Stomach smooth muscle (tissue), 2 donors: ENCODE results near the gene CD200.

Experiments
- H3K27ac ChIP-seq: one replicate; pipeline ENCODE4 v1.7.0; 2013; ENCODE audit warnings: mild to moderate bottlenecking, low read length, inconsistent platforms
- H3K27me3 ChIP-seq, 2 donors: one replicate each; pipeline ENCODE4 v1.7.0; 2013; ENCODE audit warnings: low read length in 2 of 2; ENCODE audit not compliant: insufficient read depth in 2 of 2, control insufficient read depth in 1 of 2
- H3K36me3 ChIP-seq, 2 donors: one replicate each; pipeline ENCODE4 v1.7.0; 2013; ENCODE audit warnings: low read length in 2 of 2; ENCODE audit not compliant: control insufficient read depth in 2 of 2, insufficient read depth in 2 of 2
- H3K4me1 ChIP-seq: one replicate; pipeline ENCODE4 v1.7.0; 2013; ENCODE audit warnings: low read length; ENCODE audit not compliant: control insufficient read depth, insufficient read depth
- H3K4me3 ChIP-seq, 2 donors: one replicate each; pipeline ENCODE4 v1.7.0; 2013; ENCODE audit warnings: low read length in 2 of 2
- H3K9ac ChIP-seq, 2 donors: one replicate each; pipeline ENCODE4 v1.7.0; 2013; ENCODE audit warnings: low read length in 2 of 2, mild to moderate bottlenecking in 1 of 2
- H3K9me3 ChIP-seq, 2 donors: one replicate each; pipeline ENCODE4 v1.7.0; 2013; ENCODE audit warnings: low read length in 2 of 2; ENCODE audit not compliant: control insufficient read depth in 2 of 2
- donor health status: healthy.
- donor health status: Pancreatic carcinoma.

Gene CD200

DNA sequence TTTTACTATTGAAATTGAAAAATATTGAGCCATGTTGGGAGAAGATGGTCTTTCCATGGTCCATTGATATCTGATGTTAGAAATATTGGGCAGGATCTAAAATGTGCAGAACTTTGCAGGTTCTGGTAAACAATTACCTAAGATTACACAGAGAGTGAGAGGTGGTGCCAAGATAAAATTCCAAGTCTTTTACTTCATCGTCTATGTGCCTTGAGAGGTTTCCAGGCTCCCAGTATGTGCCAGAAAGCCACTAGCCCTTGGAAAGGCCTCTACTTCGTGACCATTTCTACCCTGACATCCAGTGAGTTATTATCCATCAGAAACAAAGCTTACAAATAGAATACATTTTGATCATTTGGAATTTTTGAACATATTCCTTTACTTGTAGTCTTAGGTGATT, 27.6 kb downstream of the CD200 start:
- Histone ChIP-seq H3K4me1 (no peaks in the 10 kb centered on the region), H3K36me3 (no peaks in the 10 kb centered on the region), H3K9ac (no peak overlapping the region), H3K27ac (no peak overlapping the region), H3K9me3 (no peaks in the 10 kb centered on the region), H3K4me3 (no peak overlapping the region), H3K27me3 (no peaks in the 10 kb centered on the region)

DNA sequence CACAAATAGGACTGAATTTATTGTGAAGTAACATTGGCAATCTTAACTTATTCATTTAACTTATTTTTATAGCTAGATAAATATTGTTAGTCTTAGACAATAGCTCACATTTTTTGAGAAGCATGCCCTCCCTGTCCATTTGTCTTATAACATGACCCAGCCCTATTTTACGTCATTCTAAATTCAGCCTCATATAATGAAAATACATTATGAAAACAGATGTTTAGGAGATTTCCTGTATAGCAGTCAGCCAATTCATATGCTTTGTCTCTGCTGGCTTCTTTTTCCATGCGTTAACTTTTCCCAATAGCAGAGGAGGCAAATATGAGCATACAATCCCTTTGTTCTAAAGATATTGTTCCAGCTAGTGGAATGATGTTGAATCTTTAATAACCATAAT, 29.3 kb downstream of the CD200 start:
- no peak overlapping the region for H3K9ac ChIP-seq
- no peaks in the 10 kb centered on the region for H3K4me1 ChIP-seq
- no peaks in the 10 kb centered on the region for H3K27me3 ChIP-seq
- H3K36me3 ChIP-seq = no peaks in the 10 kb centered on the region
- no peak overlapping the region for H3K4me3 ChIP-seq
- no peak overlapping the region for H3K27ac ChIP-seq
- no peaks in the 10 kb centered on the region for H3K9me3 ChIP-seq

DNA sequence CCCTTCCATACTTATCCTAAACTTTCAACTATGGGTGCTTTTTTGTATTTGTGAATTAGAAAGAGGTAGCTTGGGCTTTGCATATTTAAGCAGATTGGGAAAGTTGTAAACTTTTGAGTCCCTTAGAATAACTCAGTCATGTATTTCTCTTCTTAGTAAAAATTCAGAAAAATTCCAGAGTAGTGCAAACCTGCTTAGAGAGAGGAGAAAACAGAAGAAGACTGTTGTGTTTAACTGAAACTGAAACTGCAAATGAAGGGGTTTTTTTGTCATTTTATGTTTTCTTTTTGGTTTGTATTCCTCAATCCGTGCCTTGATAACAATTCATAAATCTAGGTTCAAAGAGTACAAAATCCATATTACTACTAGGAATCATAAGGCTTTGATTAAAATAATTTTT, 31.3 kb downstream of the CD200 start:
- no peaks in the 10 kb centered on the region for H3K27me3 ChIP-seq
- no peaks in the 10 kb centered on the region for H3K36me3 ChIP-seq
- H3K4me1 ChIP-seq = no peaks in the 10 kb centered on the region
- no peak overlapping the region for H3K9ac ChIP-seq
- no peaks in the 10 kb centered on the region for H3K9me3 ChIP-seq
- no peak overlapping the region for H3K27ac ChIP-seq
- no peak overlapping the region for H3K4me3 ChIP-seq

DNA sequence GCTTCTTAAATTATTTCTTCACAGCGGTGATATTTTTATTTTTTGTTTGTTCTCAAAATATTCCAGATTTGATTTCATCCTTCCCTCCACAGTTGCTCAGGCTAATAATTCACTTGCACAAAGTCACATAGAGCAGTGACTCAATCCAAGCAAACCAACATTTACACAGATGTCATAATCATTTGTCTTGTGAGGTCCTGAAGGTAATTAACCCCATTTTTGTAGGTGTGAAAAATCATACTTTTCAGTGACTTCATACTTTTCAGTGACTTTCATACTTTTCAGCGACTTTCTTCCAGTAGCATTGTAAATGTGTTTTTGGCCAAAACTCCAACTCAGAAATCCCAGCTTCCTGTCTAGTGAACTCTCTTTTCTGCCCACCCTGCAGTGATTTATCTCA, 32.1 kb downstream of the CD200 start:
- Histone ChIP-seq H3K4me1 (no peaks in the 10 kb centered on the region), H3K4me3 (no peak overlapping the region), H3K27me3 (no peaks in the 10 kb centered on the region), H3K27ac (no peak overlapping the region), H3K9me3 (no peaks in the 10 kb centered on the region), H3K9ac (no peak overlapping the region), H3K36me3 (no peaks in the 10 kb centered on the region)

DNA sequence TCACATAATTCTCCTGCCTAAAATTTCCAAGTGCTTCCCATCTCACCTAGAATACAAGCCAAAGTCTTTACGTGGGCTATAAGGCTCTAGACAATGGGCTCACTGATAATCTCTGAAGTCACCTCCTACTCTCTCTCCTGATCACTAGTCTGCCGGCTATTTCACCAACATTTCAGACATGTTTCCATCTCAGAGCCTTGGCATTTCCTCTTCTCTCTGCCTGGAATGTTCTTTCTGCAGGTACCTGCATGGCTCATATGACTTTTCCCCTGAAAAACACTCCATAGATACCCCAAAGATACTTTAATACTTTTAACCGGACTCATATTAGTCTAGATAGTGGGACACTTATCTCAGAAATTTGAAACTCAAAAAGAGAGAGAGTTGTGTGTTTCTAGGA, 32.7 kb downstream of the CD200 start:
- Histone ChIP-seq H3K27me3 (no peaks in the 10 kb centered on the region), H3K4me1 (no peaks in the 10 kb centered on the region), H3K9me3 (no peaks in the 10 kb centered on the region), H3K9ac (no peak overlapping the region), H3K4me3 (no peak overlapping the region), H3K27ac (no peak overlapping the region), H3K36me3 (no peaks in the 10 kb centered on the region)

DNA sequence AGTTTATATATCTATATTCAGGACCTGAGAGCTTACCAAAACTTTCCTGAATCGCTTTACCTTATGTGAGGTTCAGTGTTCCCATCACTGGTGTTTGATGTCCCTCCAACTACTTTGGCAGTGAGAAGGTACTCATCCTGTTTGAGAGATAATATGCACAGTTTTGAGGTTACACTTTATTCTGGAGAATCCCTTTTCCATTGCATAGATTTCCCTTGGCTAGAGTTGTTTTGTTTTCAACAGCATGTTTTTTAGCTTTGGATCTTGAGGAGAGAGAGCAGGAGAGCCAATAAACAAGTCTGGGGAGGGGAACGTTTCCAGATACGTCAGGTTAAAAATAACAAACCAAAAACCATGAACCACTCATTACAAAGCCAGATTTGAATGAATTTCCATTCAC, 33.6 kb downstream of the CD200 start:
- no peaks in the 10 kb centered on the region for H3K9me3 ChIP-seq
- H3K4me1 ChIP-seq = no peaks in the 10 kb centered on the region
- H3K4me3 ChIP-seq = no peak overlapping the region
- no peaks in the 10 kb centered on the region for H3K36me3 ChIP-seq
- no peak overlapping the region for H3K9ac ChIP-seq
- H3K27ac ChIP-seq = no peak overlapping the region
- H3K27me3 ChIP-seq = no peaks in the 10 kb centered on the region

DNA sequence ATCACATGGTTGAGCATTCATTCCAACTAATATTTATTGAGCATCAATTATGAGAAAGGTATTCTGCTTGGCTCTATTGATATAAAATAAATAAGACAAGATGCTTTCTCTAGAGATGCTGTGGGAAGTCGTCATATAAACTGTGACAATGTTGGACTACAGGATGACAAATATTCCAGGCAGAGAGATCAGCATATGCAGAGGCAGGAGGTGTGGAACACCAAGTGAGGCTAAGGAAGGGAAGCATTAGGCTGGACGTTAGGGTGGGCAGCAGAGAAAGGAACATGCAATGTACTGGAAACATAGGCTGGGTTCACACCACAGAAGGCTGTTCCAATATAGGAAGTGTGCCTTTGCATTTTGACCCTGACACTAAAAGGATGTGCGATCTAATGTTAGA, 38.6 kb downstream of the CD200 start:
- no peak overlapping the region for H3K4me3 ChIP-seq
- no peak overlapping the region for H3K9ac ChIP-seq
- H3K27me3 ChIP-seq = no peaks in the 10 kb centered on the region
- H3K36me3 ChIP-seq = no peaks in the 10 kb centered on the region
- no peaks in the 10 kb centered on the region for H3K4me1 ChIP-seq
- no peaks in the 10 kb centered on the region for H3K9me3 ChIP-seq
- no peak overlapping the region for H3K27ac ChIP-seq

DNA sequence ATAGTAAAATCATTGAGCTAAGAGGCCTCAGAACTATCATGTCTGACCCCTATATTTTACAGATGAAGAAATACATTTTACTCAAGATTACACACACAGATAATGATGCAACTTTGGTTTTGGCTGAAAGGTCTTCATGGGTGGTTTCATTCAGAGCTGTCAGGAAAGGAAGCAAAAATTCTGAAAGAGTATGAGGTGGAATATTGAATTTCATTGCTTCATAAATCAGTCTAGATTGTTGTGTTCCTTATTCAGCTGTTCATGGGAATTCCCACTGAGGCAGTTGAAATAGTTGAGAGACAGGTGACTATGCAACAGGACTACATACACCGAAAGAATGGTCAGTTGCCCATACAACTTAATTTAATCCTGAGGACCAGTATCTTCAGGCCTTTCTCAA, 39.4 kb downstream of the CD200 start:
- H3K9me3 ChIP-seq = no peaks in the 10 kb centered on the region
- no peaks in the 10 kb centered on the region for H3K36me3 ChIP-seq
- H3K27me3 ChIP-seq = no peaks in the 10 kb centered on the region
- H3K4me3 ChIP-seq = no peak overlapping the region
- H3K27ac ChIP-seq = no peak overlapping the region
- no peaks in the 10 kb centered on the region for H3K4me1 ChIP-seq
- no peak overlapping the region for H3K9ac ChIP-seq

DNA sequence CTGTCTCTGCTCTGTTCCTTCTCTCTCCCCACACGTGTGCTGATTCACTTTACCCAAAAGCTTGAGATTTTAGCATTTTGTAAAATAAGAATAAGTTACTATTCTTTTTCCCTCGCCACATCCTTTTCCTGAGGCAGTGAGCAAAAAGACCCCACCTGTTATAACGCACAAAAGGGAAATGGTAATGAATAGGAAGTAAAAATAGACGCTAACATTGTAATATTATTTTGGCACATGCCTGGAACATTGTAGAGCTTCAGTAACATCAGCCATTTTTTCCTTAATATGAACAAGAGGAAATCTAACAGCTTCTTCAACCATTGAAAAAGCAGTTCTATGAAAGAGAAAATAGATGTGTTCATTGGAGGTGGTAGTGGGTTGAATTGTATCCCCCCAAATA, 40.5 kb downstream of the CD200 start:
- Histone ChIP-seq H3K27ac (no peak overlapping the region), H3K27me3 (no peaks in the 10 kb centered on the region), H3K4me1 (no peaks in the 10 kb centered on the region), H3K4me3 (no peak overlapping the region), H3K9ac (no peak overlapping the region), H3K36me3 (no peaks in the 10 kb centered on the region), H3K9me3 (no peaks in the 10 kb centered on the region)

DNA sequence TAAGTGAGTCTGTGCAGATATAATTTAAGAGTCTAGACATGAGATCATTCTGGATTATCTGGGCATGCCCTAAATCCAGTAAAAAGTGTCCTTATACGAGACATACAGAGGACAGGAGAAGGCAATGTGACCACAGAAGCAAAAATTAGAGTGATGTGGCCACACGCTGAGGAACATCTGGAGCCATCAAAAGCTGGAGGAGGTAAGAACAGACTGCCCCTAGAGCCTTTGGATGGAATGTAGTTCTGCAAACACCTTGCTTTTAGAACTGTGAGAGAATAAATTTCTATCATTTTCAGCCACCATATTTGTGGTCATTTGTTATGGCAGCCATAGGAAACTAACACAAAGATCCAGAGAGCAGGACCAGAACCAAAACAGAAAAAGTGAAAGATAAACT, 41.0 kb downstream of the CD200 start:
- Histone ChIP-seq H3K27me3 (no peaks in the 10 kb centered on the region), H3K9me3 (no peaks in the 10 kb centered on the region), H3K9ac (no peak overlapping the region), H3K4me1 (no peaks in the 10 kb centered on the region), H3K4me3 (no peak overlapping the region), H3K36me3 (no peaks in the 10 kb centered on the region), H3K27ac (no peak overlapping the region)

DNA sequence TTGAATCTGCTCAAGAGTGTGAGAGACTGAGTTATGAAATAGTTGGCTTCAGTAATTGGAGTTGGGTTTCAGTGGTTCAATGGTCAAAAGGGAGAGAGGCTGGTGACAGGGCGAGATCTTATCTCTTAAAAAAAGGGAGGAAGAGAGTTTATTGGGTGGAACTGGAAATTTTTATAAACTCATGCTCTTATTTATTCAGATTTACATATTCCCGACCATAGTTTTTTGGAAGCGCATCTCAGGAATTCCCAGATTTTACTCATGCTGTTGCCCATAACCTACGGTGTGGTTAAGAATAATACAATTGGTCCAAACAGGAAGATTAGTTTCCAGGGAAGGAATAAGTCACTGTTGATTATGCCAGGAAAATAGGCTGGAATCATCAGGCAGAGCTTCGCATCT, 41.4 kb downstream of the CD200 start:
- H3K9me3 ChIP-seq = no peaks in the 10 kb centered on the region
- no peak overlapping the region for H3K4me3 ChIP-seq
- no peaks in the 10 kb centered on the region for H3K36me3 ChIP-seq
- H3K27ac ChIP-seq = no peak overlapping the region
- H3K4me1 ChIP-seq = no peaks in the 10 kb centered on the region
- no peaks in the 10 kb centered on the region for H3K27me3 ChIP-seq
- no peak overlapping the region for H3K9ac ChIP-seq

DNA sequence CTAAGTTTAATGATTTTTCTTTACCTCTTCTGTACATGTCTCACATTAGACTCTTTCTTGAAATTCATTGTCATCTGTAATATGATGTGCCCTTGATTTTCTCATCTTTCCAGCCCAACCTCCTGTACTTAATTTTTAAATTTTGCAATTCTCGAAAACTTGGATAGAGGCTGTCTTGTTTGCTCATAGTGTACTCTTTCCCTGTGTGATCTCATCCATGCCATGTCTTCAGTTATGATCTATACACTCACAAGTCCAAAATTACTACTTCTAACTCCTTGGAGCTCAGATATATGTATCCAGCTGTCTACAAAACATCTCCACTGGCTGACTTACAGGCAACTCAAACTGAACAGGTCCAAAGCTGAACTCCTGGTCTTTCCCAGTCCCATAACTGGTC, 42.2 kb downstream of the CD200 start:
- no peak overlapping the region for H3K4me3 ChIP-seq
- no peak overlapping the region for H3K27ac ChIP-seq
- H3K4me1 ChIP-seq = no peaks in the 10 kb centered on the region
- no peak overlapping the region for H3K9ac ChIP-seq
- no peaks in the 10 kb centered on the region for H3K36me3 ChIP-seq
- H3K27me3 ChIP-seq = no peaks in the 10 kb centered on the region
- H3K9me3 ChIP-seq = no peaks in the 10 kb centered on the region
